Measurements from ENCODE around the gene CACNA1B.

The CACNA1B gene

DNA sequence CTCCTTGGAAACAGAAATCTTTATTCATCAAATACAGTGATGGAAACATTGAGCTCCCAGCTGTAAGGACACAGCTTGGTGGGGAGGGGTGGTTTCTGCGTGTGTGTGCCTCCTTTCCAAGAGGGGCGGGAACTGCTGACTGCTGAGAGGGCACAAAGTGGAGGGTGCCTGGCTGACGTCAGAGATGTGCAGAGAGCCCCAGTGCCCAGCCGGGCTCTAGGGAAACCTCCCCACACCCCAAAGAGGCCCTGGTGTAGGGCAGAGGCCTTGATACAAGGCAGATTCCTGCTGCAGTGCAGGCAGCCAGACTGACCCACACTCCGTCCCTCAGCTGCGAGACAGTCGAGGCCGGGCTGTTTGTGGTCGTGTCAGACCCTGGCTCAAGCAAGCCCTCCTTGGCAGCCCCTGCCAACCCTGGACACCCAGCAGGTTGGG, 191.0 kb downstream of the CACNA1B start:
- Histone ChIP-seq H3K9me3 (ENCODE audit: control insufficient read depth in 2 of 2, low read length in 2 of 2) (no peaks in the 10 kb centered on the region), H3K36me3 (ENCODE audit: control insufficient read depth in 2 of 2, insufficient read depth in 2 of 2, low read length in 2 of 2) (no peaks in the 10 kb centered on the region), H3K4me1 (ENCODE audit: control insufficient read depth, insufficient read depth, low read length) (no peaks in the 10 kb centered on the region), H3K9ac (ENCODE audit: low read length in 2 of 2) (no peak overlapping the region), H3K4me3 (ENCODE audit: low read length in 2 of 2) (no peak overlapping the region), H3K27me3 (ENCODE audit: control insufficient read depth in 1 of 2, insufficient read depth in 2 of 2, low read length in 2 of 2) (peaks cover 2 to 15% of the 10 kb centered on the region in 2 donors), H3K27ac (ENCODE audit: low read length) (no peak overlapping the region)

- Histone ChIP-seq H3K9ac (ENCODE audit: low read length in 2 of 2) (no peak overlapping the region), H3K27ac (ENCODE audit: low read length) (no peak overlapping the region), H3K27me3 (ENCODE audit: control insufficient read depth in 1 of 2, insufficient read depth in 2 of 2, low read length in 2 of 2) (peaks cover 2 to 10% of the 10 kb centered on the region in 2 donors), H3K4me1 (ENCODE audit: control insufficient read depth, insufficient read depth, low read length) (no peaks in the 10 kb centered on the region), H3K36me3 (ENCODE audit: control insufficient read depth in 2 of 2, insufficient read depth in 2 of 2, low read length in 2 of 2) (no peaks in the 10 kb centered on the region), H3K9me3 (ENCODE audit: control insufficient read depth in 2 of 2, low read length in 2 of 2) (no peaks in the 10 kb centered on the region), H3K4me3 (ENCODE audit: low read length in 2 of 2) (no peak overlapping the region)
Observed at GRCh38 chr9:138069731-138070456, 192.3 kb downstream of the CACNA1B start.

DNA sequence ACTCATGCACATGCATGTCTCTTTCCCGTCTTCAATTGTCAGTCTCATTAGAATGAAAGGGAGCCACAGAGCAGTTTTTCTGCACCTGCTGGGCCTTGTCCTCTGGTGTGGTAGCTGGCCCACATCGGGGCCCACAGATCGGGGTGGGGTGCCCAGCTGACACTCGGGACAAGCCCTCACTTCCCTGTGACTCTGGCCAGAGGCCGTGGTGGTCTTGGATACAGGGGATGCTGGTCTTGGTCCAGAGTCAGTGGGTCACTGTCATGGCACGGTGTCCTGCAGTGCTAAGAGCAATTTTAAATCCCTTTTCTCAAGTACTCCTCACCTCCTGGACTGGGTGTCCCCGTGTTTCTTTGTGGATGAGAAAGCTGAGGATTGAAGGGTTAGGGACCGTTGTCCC, 193.2 kb downstream of the CACNA1B start:
- no peak overlapping the region for H3K9ac ChIP-seq (ENCODE audit: low read length in 2 of 2)
- H3K4me3 ChIP-seq (ENCODE audit: low read length in 2 of 2) = no peak overlapping the region
- no peaks in the 10 kb centered on the region for H3K4me1 ChIP-seq (ENCODE audit: control insufficient read depth, insufficient read depth, low read length)
- H3K27me3 ChIP-seq (ENCODE audit: control insufficient read depth in 1 of 2, insufficient read depth in 2 of 2, low read length in 2 of 2) = peaks cover 2 to 5% of the 10 kb centered on the region in 2 donors
- H3K36me3 ChIP-seq (ENCODE audit: control insufficient read depth in 2 of 2, insufficient read depth in 2 of 2, low read length in 2 of 2) = no peaks in the 10 kb centered on the region
- H3K9me3 ChIP-seq (ENCODE audit: control insufficient read depth in 2 of 2, low read length in 2 of 2) = no peaks in the 10 kb centered on the region
- no peak overlapping the region for H3K27ac ChIP-seq (ENCODE audit: low read length)

DNA sequence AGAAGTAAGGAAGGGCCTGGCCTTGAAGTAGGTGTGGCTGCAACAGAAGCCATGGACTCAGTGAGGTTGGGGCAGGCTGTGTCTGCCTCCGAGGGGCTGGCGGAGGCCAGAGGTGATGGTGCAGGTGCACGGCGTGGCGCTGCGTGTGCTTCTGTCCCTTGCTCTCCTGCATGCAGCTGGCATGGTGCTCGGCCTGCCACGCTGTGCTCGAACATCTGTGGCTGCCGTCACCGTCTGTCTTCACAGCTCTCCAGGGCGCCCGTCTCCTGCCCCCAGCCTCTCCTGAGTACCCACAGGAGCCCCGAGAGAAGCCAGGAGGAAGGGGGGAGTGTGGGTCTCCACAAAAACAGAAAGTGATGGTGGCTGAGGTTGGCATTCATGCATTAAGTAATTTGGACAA, 193.7 kb downstream of the CACNA1B start:
- Histone ChIP-seq H3K27ac (ENCODE audit: low read length) (no peak overlapping the region), H3K4me1 (ENCODE audit: control insufficient read depth, insufficient read depth, low read length) (no peaks in the 10 kb centered on the region), H3K9ac (ENCODE audit: low read length in 2 of 2) (no peak overlapping the region), H3K36me3 (ENCODE audit: control insufficient read depth in 2 of 2, insufficient read depth in 2 of 2, low read length in 2 of 2) (no peaks in the 10 kb centered on the region), H3K27me3 (ENCODE audit: control insufficient read depth in 1 of 2, insufficient read depth in 2 of 2, low read length in 2 of 2) (peaks cover 2 to 5% of the 10 kb centered on the region in 2 donors), H3K4me3 (ENCODE audit: low read length in 2 of 2) (no peak overlapping the region), H3K9me3 (ENCODE audit: control insufficient read depth in 2 of 2, low read length in 2 of 2) (no peaks in the 10 kb centered on the region)

GRCh38 chr9:138071731-138072130, 194.1 kb downstream of the CACNA1B start:
- no peak overlapping the region for H3K9ac ChIP-seq (ENCODE audit: low read length in 2 of 2)
- H3K36me3 ChIP-seq (ENCODE audit: control insufficient read depth in 2 of 2, insufficient read depth in 2 of 2, low read length in 2 of 2) = no peaks in the 10 kb centered on the region
- H3K27ac ChIP-seq (ENCODE audit: low read length) = no peak overlapping the region
- peaks cover 2 to 5% of the 10 kb centered on the region in 2 donors for H3K27me3 ChIP-seq (ENCODE audit: control insufficient read depth in 1 of 2, insufficient read depth in 2 of 2, low read length in 2 of 2)
- no peaks in the 10 kb centered on the region for H3K9me3 ChIP-seq (ENCODE audit: control insufficient read depth in 2 of 2, low read length in 2 of 2)
- no peaks in the 10 kb centered on the region for H3K4me1 ChIP-seq (ENCODE audit: control insufficient read depth, insufficient read depth, low read length)
- no peak overlapping the region for H3K4me3 ChIP-seq (ENCODE audit: low read length in 2 of 2)

- Histone ChIP-seq H3K27me3 (ENCODE audit: control insufficient read depth in 1 of 2, insufficient read depth in 2 of 2, low read length in 2 of 2) (peaks cover 2 to 5% of the 10 kb centered on the region in 2 donors), H3K9me3 (ENCODE audit: control insufficient read depth in 2 of 2, low read length in 2 of 2) (no peaks in the 10 kb centered on the region), H3K9ac (ENCODE audit: low read length in 2 of 2) (no peak overlapping the region), H3K27ac (ENCODE audit: low read length) (no peak overlapping the region), H3K36me3 (ENCODE audit: control insufficient read depth in 2 of 2, insufficient read depth in 2 of 2, low read length in 2 of 2) (no peaks in the 10 kb centered on the region), H3K4me1 (ENCODE audit: control insufficient read depth, insufficient read depth, low read length) (no peaks in the 10 kb centered on the region), H3K4me3 (ENCODE audit: low read length in 2 of 2) (no peak overlapping the region)
Observed at GRCh38 chr9:138072161-138072842, 194.7 kb downstream of the CACNA1B start.

- no peak overlapping the region for H3K4me3 ChIP-seq (ENCODE audit: low read length in 2 of 2)
- peaks cover 2 to 5% of the 10 kb centered on the region in 2 donors for H3K27me3 ChIP-seq (ENCODE audit: control insufficient read depth in 1 of 2, insufficient read depth in 2 of 2, low read length in 2 of 2)
- no peaks in the 10 kb centered on the region for H3K9me3 ChIP-seq (ENCODE audit: control insufficient read depth in 2 of 2, low read length in 2 of 2)
- no peak overlapping the region for H3K27ac ChIP-seq (ENCODE audit: low read length)
- no peak overlapping the region for H3K9ac ChIP-seq (ENCODE audit: low read length in 2 of 2)
- no peaks in the 10 kb centered on the region for H3K4me1 ChIP-seq (ENCODE audit: control insufficient read depth, insufficient read depth, low read length)
- H3K36me3 ChIP-seq (ENCODE audit: control insufficient read depth in 2 of 2, insufficient read depth in 2 of 2, low read length in 2 of 2) = no peaks in the 10 kb centered on the region
Observed at GRCh38 chr9:138072897-138073296, 195.3 kb downstream of the CACNA1B start.

DNA sequence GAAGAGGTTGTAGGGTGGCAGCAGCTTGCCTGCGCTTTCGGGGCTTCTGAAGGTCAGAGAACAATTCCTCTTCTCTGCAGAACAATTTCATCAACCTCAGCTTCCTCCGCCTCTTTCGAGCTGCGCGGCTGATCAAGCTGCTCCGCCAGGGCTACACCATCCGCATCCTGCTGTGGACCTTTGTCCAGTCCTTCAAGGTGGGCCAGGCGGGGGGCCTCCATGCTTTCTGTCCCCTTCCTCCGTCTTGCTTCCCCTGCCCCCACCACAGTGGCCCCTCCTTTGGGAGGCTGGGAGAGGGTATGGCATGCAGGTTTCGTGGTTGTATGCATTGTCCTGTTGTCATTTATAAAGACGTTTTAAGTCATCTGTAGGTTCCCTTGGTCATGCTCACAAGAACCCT, 195.8 kb downstream of the CACNA1B start:
- no peak overlapping the region for H3K27ac ChIP-seq (ENCODE audit: low read length)
- H3K9ac ChIP-seq (ENCODE audit: low read length in 2 of 2) = no peak overlapping the region
- H3K27me3 ChIP-seq (ENCODE audit: control insufficient read depth in 1 of 2, insufficient read depth in 2 of 2, low read length in 2 of 2) = peaks cover 2 to 5% of the 10 kb centered on the region in 2 donors
- no peaks in the 10 kb centered on the region for H3K36me3 ChIP-seq (ENCODE audit: control insufficient read depth in 2 of 2, insufficient read depth in 2 of 2, low read length in 2 of 2)
- no peaks in the 10 kb centered on the region for H3K9me3 ChIP-seq (ENCODE audit: control insufficient read depth in 2 of 2, low read length in 2 of 2)
- H3K4me1 ChIP-seq (ENCODE audit: control insufficient read depth, insufficient read depth, low read length) = no peaks in the 10 kb centered on the region
- H3K4me3 ChIP-seq (ENCODE audit: low read length in 2 of 2) = no peak overlapping the region

GRCh38 chr9:138073808-138074207, 196.2 kb downstream of the CACNA1B start:
- Histone ChIP-seq H3K36me3 (ENCODE audit: control insufficient read depth in 2 of 2, insufficient read depth in 2 of 2, low read length in 2 of 2) (no peaks in the 10 kb centered on the region), H3K9me3 (ENCODE audit: control insufficient read depth in 2 of 2, low read length in 2 of 2) (no peaks in the 10 kb centered on the region), H3K4me1 (ENCODE audit: control insufficient read depth, insufficient read depth, low read length) (no peaks in the 10 kb centered on the region), H3K4me3 (ENCODE audit: low read length in 2 of 2) (no peak overlapping the region), H3K9ac (ENCODE audit: low read length in 2 of 2) (no peak overlapping the region), H3K27me3 (ENCODE audit: control insufficient read depth in 1 of 2, insufficient read depth in 2 of 2, low read length in 2 of 2) (peaks cover 2 to 5% of the 10 kb centered on the region in 2 donors), H3K27ac (ENCODE audit: low read length) (no peak overlapping the region)

GRCh38 chr9:138074516-138074915, 196.9 kb downstream of the CACNA1B start:
- H3K27ac ChIP-seq (ENCODE audit: low read length) = no peak overlapping the region
- H3K36me3 ChIP-seq (ENCODE audit: control insufficient read depth in 2 of 2, insufficient read depth in 2 of 2, low read length in 2 of 2) = no peaks in the 10 kb centered on the region
- H3K9me3 ChIP-seq (ENCODE audit: control insufficient read depth in 2 of 2, low read length in 2 of 2) = no peaks in the 10 kb centered on the region
- H3K4me3 ChIP-seq (ENCODE audit: low read length in 2 of 2) = no peak overlapping the region
- H3K27me3 ChIP-seq (ENCODE audit: control insufficient read depth in 1 of 2, insufficient read depth in 2 of 2, low read length in 2 of 2) = peaks cover 2 to 5% of the 10 kb centered on the region in 2 donors
- no peak overlapping the region for H3K9ac ChIP-seq (ENCODE audit: low read length in 2 of 2)
- no peaks in the 10 kb centered on the region for H3K4me1 ChIP-seq (ENCODE audit: control insufficient read depth, insufficient read depth, low read length)

DNA sequence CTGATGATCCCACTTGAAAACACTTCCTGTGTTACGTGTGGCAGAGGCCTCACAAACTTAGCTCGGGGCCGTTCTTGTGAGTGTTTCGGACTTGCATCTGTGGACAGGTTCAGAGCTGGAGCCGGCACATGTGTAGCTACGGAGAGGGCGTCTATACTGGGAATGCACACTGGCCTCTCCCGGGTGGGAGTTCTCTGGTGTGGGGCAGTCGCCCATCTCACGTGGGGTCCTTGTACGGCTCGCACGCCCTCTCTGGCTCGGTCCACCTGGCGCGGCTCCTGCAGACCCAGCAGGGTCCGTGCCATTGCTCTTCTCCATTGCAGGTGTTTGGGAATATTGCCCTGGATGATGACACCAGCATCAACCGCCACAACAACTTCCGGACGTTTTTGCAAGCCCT, 197.9 kb downstream of the CACNA1B start:
- H3K9me3 ChIP-seq (ENCODE audit: control insufficient read depth in 2 of 2, low read length in 2 of 2) = no peaks in the 10 kb centered on the region
- no peak overlapping the region for H3K27ac ChIP-seq (ENCODE audit: low read length)
- no peak overlapping the region for H3K9ac ChIP-seq (ENCODE audit: low read length in 2 of 2)
- peaks cover 2 to 7% of the 10 kb centered on the region in 2 donors for H3K27me3 ChIP-seq (ENCODE audit: control insufficient read depth in 1 of 2, insufficient read depth in 2 of 2, low read length in 2 of 2)
- H3K4me3 ChIP-seq (ENCODE audit: low read length in 2 of 2) = no peak overlapping the region
- H3K4me1 ChIP-seq (ENCODE audit: control insufficient read depth, insufficient read depth, low read length) = no peaks in the 10 kb centered on the region
- H3K36me3 ChIP-seq (ENCODE audit: control insufficient read depth in 2 of 2, insufficient read depth in 2 of 2, low read length in 2 of 2) = no peaks in the 10 kb centered on the region

Data from stomach smooth muscle (tissue), 2 donors.